GM23338 (cell line): ENCODE measurements around the gene ZNF747. TPM values are rescaled to one million over a fixed set of nuclear protein-coding genes. Genes with fewer than 3 reads are reported as not detected.

ENCODE experiments used
- ATAC-seq: fragments of 200-7000 bp; cut with Tn5 transposase; 3 replicates; pipeline ENCODE4 v1.9.1; 2020
- DNase-seq: peaks from one replicate; pipeline ENCODE4 v3.0.0-alpha.2; 2015; ENCODE audit warnings: low spot score
- H2AFZ ChIP-seq: fragments of 200-600 bp; sonication (generic); 2 replicates; pipeline ENCODE4 v1.8.0; 2016; ENCODE audit warnings: antibody characterized with exemption, mild to moderate bottlenecking, moderate library complexity
- H3F3A ChIP-seq: fragments of 200-600 bp; sonication (generic); replicated peaks from 2 replicates; pipeline ENCODE4 v1.8.0; 2017; ENCODE audit warnings: antibody characterized with exemption, mixed run types, low read depth
- H3K27ac ChIP-seq: fragments of 200-600 bp; sonication (generic); 2 replicates; pipeline ENCODE4 v1.6.1; 2016; ENCODE audit warnings: low read depth
- H3K27me3 ChIP-seq: fragments of 200-600 bp; sonication (generic); 2 replicates; pipeline ENCODE4 v1.8.0; 2016; ENCODE audit warnings: mild to moderate bottlenecking, mixed run types, moderate library complexity; ENCODE audit not compliant: insufficient read depth
- H3K36me3 ChIP-seq: fragments of 200-600 bp; sonication (generic); 2 replicates; pipeline ENCODE4 v1.8.0; 2016; ENCODE audit warnings: mild to moderate bottlenecking; ENCODE audit not compliant: insufficient read depth
- H3K4me1 ChIP-seq: fragments of 200-600 bp; sonication (generic); 2 replicates; pipeline ENCODE4 v1.8.0; 2016; ENCODE audit warnings: mild to moderate bottlenecking, moderate library complexity; ENCODE audit not compliant: insufficient read depth
- H3K4me2 ChIP-seq: fragments of 200-600 bp; sonication (generic); 2 replicates; pipeline ENCODE4 v1.7.1; 2017; ENCODE audit warnings: mixed run types
- H3K4me3 ChIP-seq: fragments of 200-600 bp; sonication (generic); 2 replicates; pipeline ENCODE4 v1.6.1; 2016; ENCODE audit warnings: mixed run types
- H3K79me2 ChIP-seq: fragments of 200-600 bp; sonication (generic); replicated peaks from 2 replicates; pipeline ENCODE4 v1.8.0; 2017; ENCODE audit warnings: mild to moderate bottlenecking; ENCODE audit not compliant: insufficient read depth
- H3K9me2 ChIP-seq: fragments of 200-600 bp; sonication (generic); 2 replicates; pipeline ENCODE4 v1.8.0; 2017; ENCODE audit not compliant: insufficient read depth
- H4K20me1 ChIP-seq: fragments of 200-600 bp; sonication (generic); replicated peaks from 2 replicates; pipeline ENCODE4 v1.8.0; 2017; ENCODE audit warnings: mild to moderate bottlenecking; ENCODE audit not compliant: insufficient read depth
- H3K27ac Mint-ChIP-seq: 2 replicates; pipeline ENCODE4 v1.8.0; 2020; ENCODE audit warnings: inconsistent platforms, mild to moderate bottlenecking, moderate library complexity, mixed read lengths
- H3K27me3 Mint-ChIP-seq: 3 replicates; pipeline ENCODE4 v1.8.0; 2022; ENCODE audit warnings: low read depth, mild to moderate bottlenecking, moderate library complexity, mixed read lengths, inconsistent platforms; ENCODE audit not compliant: insufficient read depth, poor library complexity
- H3K36me3 Mint-ChIP-seq: 3 replicates; pipeline ENCODE4 v1.8.0; 2021; ENCODE audit warnings: low read depth, mild to moderate bottlenecking, inconsistent platforms, moderate library complexity, mixed read lengths
- H3K4me1 Mint-ChIP-seq: 3 replicates; pipeline ENCODE4 v1.8.0; 2020; ENCODE audit warnings: mild to moderate bottlenecking, inconsistent platforms, mixed read lengths
- H3K4me3 Mint-ChIP-seq: 3 replicates; pipeline ENCODE4 v1.8.0; 2021; ENCODE audit warnings: moderate library complexity, mild to moderate bottlenecking, inconsistent platforms, mixed read lengths
- H3K9me3 Mint-ChIP-seq: 3 replicates; pipeline ENCODE4 v1.8.0; 2020; ENCODE audit warnings: moderate library complexity, mild to moderate bottlenecking, inconsistent platforms, mixed read lengths
- CREB1 ChIP-seq: fragments of 250-450 bp; sonication (Bioruptor Pico); IDR thresholded peaks from 2 replicates; pipeline ENCODE4 v1.5.0; 2020; ENCODE audit warnings: low read depth, mild to moderate bottlenecking, moderate library complexity
- EZH2 ChIP-seq: fragments of 200-600 bp; sonication (generic); IDR thresholded peaks from one replicate; pipeline ENCODE4 v1.8.0; 2017; ENCODE audit warnings: antibody characterized with exemption, mild to moderate bottlenecking, low read depth; ENCODE audit not compliant: unreplicated experiment
- EZH2phosphoT487 ChIP-seq: fragments of 200-600 bp; sonication (generic); IDR thresholded peaks from one replicate; pipeline ENCODE4 v1.8.1; 2018; ENCODE audit warnings: antibody characterized with exemption; ENCODE audit not compliant: unreplicated experiment
- NANOG ChIP-seq: IDR thresholded peaks from 2 replicates; pipeline ENCODE4 v1.6.1; 2016; ENCODE audit warnings: antibody characterized with exemption, borderline replicate concordance
- ZNF114 ChIP-seq: fragments of 250-450 bp; sonication (Bioruptor Pico); IDR thresholded peaks from 2 replicates; pipeline ENCODE4 v1.5.0; 2020; ENCODE audit warnings: mild to moderate bottlenecking, moderate library complexity
- ZNF331 ChIP-seq: fragments of 250-450 bp; sonication (Bioruptor Pico); IDR thresholded peaks from 2 replicates; pipeline ENCODE4 v1.5.0; 2020; ENCODE audit warnings: low read depth, mild to moderate bottlenecking, moderate library complexity
- polyA plus RNA-seq: library from polyadenylated mRNA; unstranded; fragments of >200 nt; fragmentation: Nextera tagmentation; extraction: Ambion mirVana; gene quantifications from 2 replicates; pipeline ENCODE4 v1.2.1, GENCODE V29; 2016
- total RNA-seq: library from RNA; depleted of rRNA; stranded (reverse); fragments of >200 nt; shearing (Covaris generic); gene quantifications from 2 replicates; pipeline ENCODE4 v1.2.3, GENCODE V29; 2014
- TF ChIP-seq, protein P1 (sequence below), 2 experiments: fragments of 200-600 bp in 1 of 2; sonication (generic) in 1 of 2; conservative IDR thresholded peaks; 2 replicates each; pipeline versions ENCODE4 v1.5.1 to v1.6.1; 2016 to 2017; ENCODE audit warnings: antibody characterized with exemption in 2 of 2, low read depth in 2 of 2, mild to moderate bottlenecking in 2 of 2, moderate library complexity in 1 of 2
- TF ChIP-seq, protein P2 (sequence below): IDR thresholded peaks from one replicate; pipeline ENCODE4 v1.6.1; 2018; ENCODE audit warnings: antibody characterized with exemption; ENCODE audit not compliant: unreplicated experiment

The ZNF747 gene
- total and polyA plus RNA-seq, 2 experiments from 2014 or later: 4.2 to 12.6 TPM

DNA sequence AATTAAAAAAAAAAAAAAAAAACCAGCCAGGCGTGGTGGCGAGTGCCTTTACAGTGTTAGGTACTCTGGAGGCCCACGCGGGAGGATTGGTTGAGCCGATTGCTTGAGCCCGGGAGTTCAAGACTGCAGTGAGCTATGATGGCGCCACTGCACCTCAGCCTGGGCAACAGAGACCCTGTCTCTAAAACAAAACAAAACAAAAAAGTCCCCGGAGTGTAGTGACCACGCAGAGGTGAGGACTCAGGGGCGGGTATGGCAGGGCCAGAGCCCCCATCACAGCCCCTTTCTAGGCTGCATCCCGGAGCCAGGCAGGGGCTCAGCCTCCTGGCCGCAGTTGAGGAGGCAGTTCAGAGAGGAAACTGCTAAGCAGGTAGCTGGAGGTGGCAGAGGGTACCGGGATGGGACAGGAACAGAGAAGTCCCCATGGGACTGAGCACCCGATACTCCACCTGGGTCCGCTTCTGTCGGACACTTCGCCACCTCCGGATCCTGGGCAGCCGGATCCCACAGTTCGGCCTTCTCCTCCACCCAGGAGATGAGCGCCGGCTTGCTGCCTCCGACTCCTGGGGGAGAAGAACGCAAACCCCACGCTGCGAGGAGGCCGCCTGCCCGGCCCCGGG lies 800 bp downstream of the ZNF747 start:
- H4K20me1 ChIP-seq: no peaks in the 10 kb centered on the region
- peaks cover 24% of the 10 kb centered on the region for H3F3A ChIP-seq
- no peaks in the 10 kb centered on the region for H3K36me3 ChIP-seq
- peak overlapping the region; percentile 82 for H3K4me3 Mint-ChIP-seq
- peaks cover 16% of the 10 kb centered on the region for H3K4me1 ChIP-seq
- no peak for TF ChIP-seq EZH2
- no peak for TF ChIP-seq NANOG
- TF ChIP-seq, protein P1, sequence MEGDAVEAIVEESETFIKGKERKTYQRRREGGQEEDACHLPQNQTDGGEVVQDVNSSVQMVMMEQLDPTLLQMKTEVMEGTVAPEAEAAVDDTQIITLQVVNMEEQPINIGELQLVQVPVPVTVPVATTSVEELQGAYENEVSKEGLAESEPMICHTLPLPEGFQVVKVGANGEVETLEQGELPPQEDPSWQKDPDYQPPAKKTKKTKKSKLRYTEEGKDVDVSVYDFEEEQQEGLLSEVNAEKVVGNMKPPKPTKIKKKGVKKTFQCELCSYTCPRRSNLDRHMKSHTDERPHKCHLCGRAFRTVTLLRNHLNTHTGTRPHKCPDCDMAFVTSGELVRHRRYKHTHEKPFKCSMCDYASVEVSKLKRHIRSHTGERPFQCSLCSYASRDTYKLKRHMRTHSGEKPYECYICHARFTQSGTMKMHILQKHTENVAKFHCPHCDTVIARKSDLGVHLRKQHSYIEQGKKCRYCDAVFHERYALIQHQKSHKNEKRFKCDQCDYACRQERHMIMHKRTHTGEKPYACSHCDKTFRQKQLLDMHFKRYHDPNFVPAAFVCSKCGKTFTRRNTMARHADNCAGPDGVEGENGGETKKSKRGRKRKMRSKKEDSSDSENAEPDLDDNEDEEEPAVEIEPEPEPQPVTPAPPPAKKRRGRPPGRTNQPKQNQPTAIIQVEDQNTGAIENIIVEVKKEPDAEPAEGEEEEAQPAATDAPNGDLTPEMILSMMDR (conservative IDR thresholded peaks at IDR 0.05; ENCODE audit: low read depth in 2 of 2): peak in 1 of 2 experiments; percentile 8; a peak in 1 of 4 replicates
- H3K27ac ChIP-seq: peak overlapping the region; percentile 100; the same call in 1 of the 2 replicates
- H3K9me3 Mint-ChIP-seq: no peaks in the 10 kb centered on the region
- H3K4me2 ChIP-seq: peak overlapping the region; percentile 82
- peaks cover 6% of the 10 kb centered on the region; the same call in 1 of the 2 replicates for H3K79me2 ChIP-seq
- peaks cover 24% of the 10 kb centered on the region for H3K4me1 Mint-ChIP-seq
- 0 out of 2 replicates have a peak overlapping the region, but pooled peaks have one; percentile 52 for H3K27ac Mint-ChIP-seq
- no peaks in the 10 kb centered on the region for H3K27me3 ChIP-seq
- no peak for DNase-seq
- H3K9me2 ChIP-seq: no peaks in the 10 kb centered on the region
- H3K36me3 Mint-ChIP-seq: peaks cover 29% of the 10 kb centered on the region
- ATAC-seq: peak; percentile 10
- peaks cover 12% of the 10 kb centered on the region for H3K27me3 Mint-ChIP-seq
- peak overlapping the region; percentile 67 for H3K4me3 ChIP-seq
- no peak overlapping the region for H2AFZ ChIP-seq

DNA sequence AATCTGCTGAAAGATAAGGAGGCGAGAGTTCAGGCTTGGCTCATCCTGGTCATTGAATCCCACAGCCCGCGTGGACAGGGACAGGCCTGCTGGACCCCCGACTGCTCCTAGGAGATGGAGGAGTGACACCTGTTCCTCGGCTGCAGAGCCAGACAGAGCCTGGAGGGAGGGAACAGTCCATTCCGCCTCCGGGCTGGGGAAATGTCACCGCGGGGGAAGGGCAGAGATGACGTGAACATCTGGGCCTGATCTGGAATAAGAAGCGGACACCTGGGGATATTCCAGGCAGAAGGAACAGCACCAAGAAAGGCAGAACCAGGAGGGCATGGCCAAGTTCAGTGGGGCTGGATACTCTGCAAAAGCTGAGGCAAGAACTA lies 1.5 kb downstream of the ZNF747 start:
- Mint-ChIP-seq H3K36me3 (peaks cover 29% of the 10 kb centered on the region), H3K27ac (peak overlapping the region; percentile 86), H3K4me1 (peaks cover 28% of the 10 kb centered on the region), H3K9me3 (no peaks in the 10 kb centered on the region), H3K27me3 (peaks cover 12% of the 10 kb centered on the region), H3K4me3 (peak overlapping the region; percentile 71)
- Histone ChIP-seq H3K4me1 (peaks cover 18% of the 10 kb centered on the region), H3K27me3 (no peaks in the 10 kb centered on the region), H4K20me1 (no peaks in the 10 kb centered on the region), H3K4me2 (peak overlapping the region; percentile 82), H3K36me3 (no peaks in the 10 kb centered on the region), H3K79me2 (peaks cover 6% of the 10 kb centered on the region; the same call in 1 of the 2 replicates), H3F3A (peaks cover 24% of the 10 kb centered on the region), H3K4me3 (peak overlapping the region; percentile 67; the same call in 1 of the 2 replicates), H3K9me2 (no peaks in the 10 kb centered on the region), H2AFZ (no peak overlapping the region), H3K27ac (no peak overlapping the region)
- DNase-seq (no peak), ATAC-seq (no peak)
- TF ChIP-seq ZNF114 (CRISPR knock-in tag) (no peak), NANOG (no peak), CREB1 (no peak), EZH2phosphoT487 (no peak), ZNF331 (CRISPR knock-in tag) (no peak)
- TF ChIP-seq, protein P1 (conservative IDR thresholded peaks at IDR 0.05; ENCODE audit: low read depth in 2 of 2): no peak
- TF ChIP-seq, protein P2, sequence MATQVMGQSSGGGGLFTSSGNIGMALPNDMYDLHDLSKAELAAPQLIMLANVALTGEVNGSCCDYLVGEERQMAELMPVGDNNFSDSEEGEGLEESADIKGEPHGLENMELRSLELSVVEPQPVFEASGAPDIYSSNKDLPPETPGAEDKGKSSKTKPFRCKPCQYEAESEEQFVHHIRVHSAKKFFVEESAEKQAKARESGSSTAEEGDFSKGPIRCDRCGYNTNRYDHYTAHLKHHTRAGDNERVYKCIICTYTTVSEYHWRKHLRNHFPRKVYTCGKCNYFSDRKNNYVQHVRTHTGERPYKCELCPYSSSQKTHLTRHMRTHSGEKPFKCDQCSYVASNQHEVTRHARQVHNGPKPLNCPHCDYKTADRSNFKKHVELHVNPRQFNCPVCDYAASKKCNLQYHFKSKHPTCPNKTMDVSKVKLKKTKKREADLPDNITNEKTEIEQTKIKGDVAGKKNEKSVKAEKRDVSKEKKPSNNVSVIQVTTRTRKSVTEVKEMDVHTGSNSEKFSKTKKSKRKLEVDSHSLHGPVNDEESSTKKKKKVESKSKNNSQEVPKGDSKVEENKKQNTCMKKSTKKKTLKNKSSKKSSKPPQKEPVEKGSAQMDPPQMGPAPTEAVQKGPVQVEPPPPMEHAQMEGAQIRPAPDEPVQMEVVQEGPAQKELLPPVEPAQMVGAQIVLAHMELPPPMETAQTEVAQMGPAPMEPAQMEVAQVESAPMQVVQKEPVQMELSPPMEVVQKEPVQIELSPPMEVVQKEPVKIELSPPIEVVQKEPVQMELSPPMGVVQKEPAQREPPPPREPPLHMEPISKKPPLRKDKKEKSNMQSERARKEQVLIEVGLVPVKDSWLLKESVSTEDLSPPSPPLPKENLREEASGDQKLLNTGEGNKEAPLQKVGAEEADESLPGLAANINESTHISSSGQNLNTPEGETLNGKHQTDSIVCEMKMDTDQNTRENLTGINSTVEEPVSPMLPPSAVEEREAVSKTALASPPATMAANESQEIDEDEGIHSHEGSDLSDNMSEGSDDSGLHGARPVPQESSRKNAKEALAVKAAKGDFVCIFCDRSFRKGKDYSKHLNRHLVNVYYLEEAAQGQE: no peak
